HG03135 (cell line): ENCODE results near the gene ATG10.
"Not testable (repeated sequence)": the region's sequence is repeated elsewhere in the genome, so short reads cannot be mapped to it uniquely, and the experiment has no call there.

Experiments
- ATAC-seq: cut with Tn5 transposase; IDR thresholded peaks from one replicate; pipeline ENCODE4 v1.9.1; 2021; ENCODE audit warnings: mild to moderate bottlenecking, moderate library complexity; ENCODE audit not compliant: unreplicated experiment

The ATG10 gene

DNA sequence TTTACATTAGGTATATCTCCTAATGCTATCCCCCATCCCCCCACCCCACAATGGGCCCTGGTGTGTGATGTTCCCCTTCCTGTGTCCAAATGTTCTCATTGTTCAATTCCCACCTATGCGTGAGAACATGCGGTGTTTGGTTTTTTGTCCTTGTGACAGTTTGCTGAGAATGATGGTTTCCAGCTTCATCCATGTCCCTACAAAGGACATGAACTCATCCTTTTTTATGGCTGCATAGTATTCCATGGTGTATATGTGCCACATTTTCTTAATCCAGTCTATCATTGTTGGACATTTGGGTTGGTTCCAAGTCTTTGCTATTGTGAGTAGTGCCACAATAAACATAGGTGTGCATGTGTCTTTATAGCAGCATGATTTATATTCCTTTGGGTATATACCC lies 138.1 kb downstream of the ATG10 start:
- ATAC-seq = not testable (repeated sequence)

DNA sequence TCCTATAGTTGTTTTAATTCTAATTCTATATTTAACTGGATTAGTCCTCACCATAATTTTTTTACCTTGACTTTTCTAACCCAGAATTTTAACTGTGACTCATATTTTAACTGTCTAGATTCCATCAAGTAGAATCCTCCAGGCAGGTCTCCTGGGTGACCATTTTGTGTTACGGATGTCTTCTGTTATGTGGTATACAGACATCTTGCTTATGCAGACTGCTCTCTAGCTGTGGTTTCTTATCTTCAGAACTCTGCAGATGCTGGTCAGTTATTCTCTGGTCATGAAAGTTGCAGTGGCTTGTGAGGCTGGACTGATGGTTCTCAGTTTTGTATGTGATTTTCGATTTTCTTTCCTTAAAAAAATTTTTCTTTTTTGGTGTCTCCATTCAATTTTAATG lies 139.4 kb downstream of the ATG10 start:
- ATAC-seq = no peak

GRCh38 chr5:82115858-82116257 lies 144.0 kb downstream of the ATG10 start:
- ATAC-seq = no peak

DNA sequence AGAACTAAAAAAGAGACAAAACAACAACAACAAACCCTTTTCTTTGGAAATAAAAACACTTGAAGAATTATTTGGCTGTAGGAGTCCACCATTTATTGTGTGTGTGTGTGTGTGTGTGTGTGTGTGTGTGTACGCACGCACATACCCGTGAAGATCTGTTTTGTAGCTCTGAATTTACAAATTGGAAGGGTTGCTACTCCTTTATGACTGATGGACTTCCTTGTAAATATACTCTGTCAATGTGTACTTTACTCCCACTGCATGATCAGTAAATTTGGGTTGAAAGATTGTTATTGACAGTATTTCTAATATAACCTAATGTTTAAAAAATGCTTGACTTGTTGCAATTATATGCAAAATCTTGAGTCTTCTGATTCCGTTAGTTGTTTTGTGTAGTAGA lies 148.1 kb downstream of the ATG10 start:
- ATAC-seq = no peak

GRCh38 chr5:82129723-82130285 lies 158.0 kb downstream of the ATG10 start:
- ATAC-seq = no peak

GRCh38 chr5:82130602-82131001 lies 158.8 kb downstream of the ATG10 start:
- ATAC-seq = no peak

DNA sequence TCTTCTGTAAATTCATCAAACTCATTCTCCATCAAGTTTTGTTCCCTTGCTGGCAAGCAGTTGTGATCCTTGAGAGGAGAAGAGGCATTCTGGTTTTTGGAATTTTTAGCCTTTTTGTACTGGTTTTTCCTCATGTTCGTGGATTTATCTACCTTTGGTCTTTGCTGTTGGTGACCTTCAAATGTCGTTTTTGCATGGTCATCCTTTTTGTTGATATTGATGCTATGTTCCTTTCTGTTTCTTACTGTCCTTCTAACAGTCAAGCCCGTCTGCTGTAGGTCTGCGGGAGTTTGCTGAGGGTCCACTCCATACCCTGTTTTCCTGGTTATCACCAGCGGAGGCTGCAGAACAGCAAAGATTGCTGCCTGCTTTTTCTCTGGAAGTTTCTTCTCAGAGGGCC lies 165.4 kb downstream of the ATG10 start:
- no peak for ATAC-seq

DNA sequence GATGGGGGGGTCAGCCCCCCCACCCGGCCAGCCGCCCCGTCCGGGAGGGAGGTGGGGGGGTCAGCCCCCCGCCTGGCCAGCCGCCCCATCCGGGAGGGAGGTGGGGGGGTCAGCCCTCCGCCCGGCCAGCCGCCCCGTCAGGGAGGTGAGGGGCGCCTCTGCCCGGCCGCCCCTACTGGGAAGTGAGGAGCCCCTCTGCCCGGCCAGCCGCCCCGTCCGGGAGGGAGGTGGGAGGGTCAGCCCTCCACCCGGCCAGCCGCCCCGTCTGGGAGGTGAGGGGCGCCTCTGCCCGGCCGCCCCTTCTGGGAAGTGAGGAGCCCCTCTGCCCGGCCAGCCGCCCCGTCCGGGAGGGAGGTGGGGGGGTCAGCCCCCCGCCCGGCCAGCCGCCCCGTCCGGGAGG lies 168.0 kb downstream of the ATG10 start:
- ATAC-seq = not testable (repeated sequence)

GRCh38 chr5:82142217-82142841 lies 170.5 kb downstream of the ATG10 start:
- no peak for ATAC-seq

- no peak for ATAC-seq
These were observed 171.2 kb downstream of the ATG10 start for GRCh38 chr5:82142928-82143577.

DNA sequence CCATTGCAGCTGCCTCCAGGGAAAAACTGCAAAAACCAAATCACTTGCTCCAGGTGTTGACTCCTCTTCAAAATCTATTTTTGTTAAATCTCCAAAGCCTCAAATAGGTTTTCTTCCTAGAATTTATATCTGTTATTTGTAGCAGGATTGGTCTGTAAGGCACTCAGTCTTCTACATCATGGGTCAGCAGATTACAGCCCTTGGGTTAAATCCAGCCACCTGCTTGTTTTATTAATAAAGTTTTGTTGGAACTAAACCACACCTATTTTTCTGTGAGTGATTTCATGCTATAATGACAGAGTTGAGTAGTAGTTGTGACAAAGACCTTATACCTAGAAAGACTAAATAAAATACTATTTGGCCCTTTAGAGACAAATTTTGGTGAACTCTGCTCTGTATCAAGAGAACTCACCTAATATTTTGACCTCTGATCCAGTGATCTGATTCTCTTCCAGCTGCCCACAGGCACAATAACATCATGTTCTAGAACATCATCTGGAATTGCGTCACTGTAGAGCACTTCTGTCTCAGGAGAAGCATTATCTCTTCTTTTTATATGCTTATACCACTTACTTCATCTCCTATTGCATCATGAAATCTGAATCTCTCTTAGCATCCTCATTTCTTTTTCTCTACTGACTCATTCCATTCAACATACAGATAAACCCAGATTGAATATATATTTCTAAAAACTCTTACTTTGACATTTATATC lies 176.2 kb downstream of the ATG10 start:
- no peak for ATAC-seq

DNA sequence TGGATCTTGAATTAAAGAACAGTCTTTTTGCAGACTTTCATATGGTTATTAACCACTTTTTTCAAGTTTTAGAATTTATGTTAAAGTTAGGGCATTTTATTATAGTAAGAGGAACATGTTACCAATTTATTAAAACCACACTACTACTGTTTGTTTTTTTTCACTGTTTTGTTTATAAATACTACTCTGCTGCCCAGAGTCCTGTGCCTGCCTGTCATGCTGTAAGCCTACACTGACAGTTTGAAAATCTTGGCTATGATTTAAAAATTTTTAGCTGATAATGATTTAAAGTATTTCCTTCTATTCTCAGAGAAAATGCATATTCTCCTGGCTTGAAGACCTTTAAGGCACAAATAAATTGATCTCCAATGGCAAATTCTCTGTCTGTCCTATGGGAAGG lies 177.6 kb downstream of the ATG10 start:
- ATAC-seq = no peak

GRCh38 chr5:82150559-82150958 lies 178.7 kb downstream of the ATG10 start:
- ATAC-seq = no peak

- no peak for ATAC-seq
These were observed 179.4 kb downstream of the ATG10 start for GRCh38 chr5:82151204-82151603.

- no peak for ATAC-seq
These were observed 179.8 kb downstream of the ATG10 start for GRCh38 chr5:82151662-82152061.

DNA sequence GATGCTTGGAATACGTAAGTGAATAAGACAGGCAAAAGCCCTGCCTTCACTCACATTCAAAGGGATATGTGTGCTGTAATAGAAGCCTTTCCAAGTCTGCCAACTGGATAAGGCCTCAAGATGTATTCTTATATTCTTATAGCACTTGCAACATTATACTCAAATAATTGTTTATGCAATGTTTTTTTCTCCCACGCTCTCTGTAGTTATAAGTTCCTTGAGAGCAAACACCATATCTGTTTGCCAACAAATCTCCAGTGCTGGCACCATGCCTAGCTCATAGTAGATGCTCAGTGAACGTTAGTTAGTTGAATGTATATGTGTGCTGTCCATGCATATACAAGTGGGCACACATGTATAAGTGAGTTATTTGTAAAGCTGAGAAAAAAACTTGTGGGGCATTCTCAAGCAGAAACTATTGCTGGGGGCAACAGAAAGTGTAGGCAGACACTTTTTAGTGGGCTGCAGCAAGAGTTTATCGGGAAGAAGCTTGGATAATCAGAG lies 181.2 kb downstream of the ATG10 start:
- ATAC-seq = no peak

DNA sequence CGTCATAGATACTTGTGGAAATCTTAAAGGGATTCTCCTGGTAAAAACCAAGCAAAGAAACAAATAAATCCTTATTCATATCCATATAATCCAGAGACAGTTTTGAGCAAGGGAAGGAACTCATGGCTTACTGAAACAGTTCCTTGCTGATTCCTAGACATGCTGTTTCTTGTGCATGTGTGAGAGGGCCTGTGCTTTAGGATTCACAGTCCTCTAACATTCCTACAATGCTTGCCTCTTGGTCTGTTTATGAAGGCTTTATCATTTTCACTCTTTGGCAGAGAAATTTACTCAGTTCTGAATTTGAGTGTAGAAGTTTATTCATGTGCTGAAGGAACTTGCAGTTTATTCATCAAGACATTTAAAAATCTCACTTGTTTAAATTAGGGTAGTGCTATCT lies 183.0 kb downstream of the ATG10 start:
- ATAC-seq = no peak

- ATAC-seq = no peak
These were observed 183.5 kb downstream of the ATG10 start for GRCh38 chr5:82155305-82155704.

GRCh38 chr5:82156874-82157273 lies 185.1 kb downstream of the ATG10 start:
- no peak for ATAC-seq

DNA sequence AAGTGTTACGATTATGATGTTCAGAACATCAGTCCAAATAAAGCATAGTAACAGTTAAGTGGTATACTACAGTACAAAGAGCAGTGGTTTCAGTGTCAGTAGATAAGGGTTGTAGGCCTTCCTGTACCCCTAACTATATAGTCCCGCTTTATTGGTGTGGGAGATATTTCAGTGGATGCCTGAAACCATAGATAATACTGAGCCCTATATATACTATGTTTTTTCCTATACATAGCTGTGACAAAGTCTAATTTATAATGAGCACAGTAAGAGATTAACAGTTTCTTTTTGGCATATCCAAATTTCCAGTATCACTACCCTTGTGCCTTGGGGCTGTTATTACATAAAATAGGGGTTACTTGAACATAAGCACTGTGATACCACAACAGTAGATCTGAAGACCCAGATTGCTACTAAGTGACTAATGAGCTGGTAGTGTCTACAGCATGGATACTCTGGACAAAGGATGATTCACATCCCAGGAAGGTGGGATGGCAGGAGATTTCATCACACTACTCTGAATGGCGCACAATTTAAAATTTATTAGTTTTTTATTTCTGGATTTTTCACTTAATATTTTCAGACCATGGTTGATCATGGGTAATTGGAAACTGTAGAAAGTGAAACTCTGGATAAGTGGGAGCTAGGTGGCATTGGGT lies 187.1 kb downstream of the ATG10 start:
- no peak for ATAC-seq

GRCh38 chr5:82160948-82161347 lies 189.1 kb downstream of the ATG10 start:
- no peak for ATAC-seq
